Brain pericyte (primary cell): ENCODE data around the gene PLRG1.
"Not testable (repeated sequence)": the region's sequence is repeated elsewhere in the genome, so short reads cannot be mapped to it uniquely, and the experiment has no call there.

Experiments
- DNase-seq: peaks from one replicate; pipeline ENCODE4 v3.0.0-alpha.2; 2012; ENCODE audit warnings: low read depth, low spot score

Gene PLRG1

GRCh38 chr4:154549894-154550790 lies at the start of gene PLRG1:
TSS of gene PLRG1 (minus strand) at chr4:154550400. CDS start at chr4:154550308, 92 bp downstream.
- DNase-seq = peak; percentile 86

- no peak for DNase-seq
These were observed 47.9 kb upstream of the PLRG1 start for GRCh38 chr4:154597798-154598774.

GRCh38 chr4:154597281-154597680 lies 47.1 kb upstream of the PLRG1 start:
- DNase-seq = not testable (repeated sequence)

- no peak for DNase-seq
These were observed 45.6 kb upstream of the PLRG1 start for GRCh38 chr4:154595807-154596206.

GRCh38 chr4:154594343-154594742 lies 44.1 kb upstream of the PLRG1 start:
- DNase-seq = not testable (repeated sequence)

- no peak for DNase-seq
These were observed 43.7 kb upstream of the PLRG1 start for GRCh38 chr4:154593868-154594267.

- DNase-seq = no peak
These were observed 41.7 kb upstream of the PLRG1 start for GRCh38 chr4:154591890-154592289.

GRCh38 chr4:154590329-154591006 lies 40.3 kb upstream of the PLRG1 start, which contains the start of gene FGA:
TSS of gene FGA (minus strand) at chr4:154590742. CDS start at chr4:154590687, 55 bp downstream.
- no peak for DNase-seq

- DNase-seq = no peak
These were observed 39.3 kb upstream of the PLRG1 start for GRCh38 chr4:154589296-154590197.

- no peak for DNase-seq
These were observed 38.0 kb upstream of the PLRG1 start for GRCh38 chr4:154588198-154588597.

GRCh38 chr4:154586296-154587033 lies 36.3 kb upstream of the PLRG1 start:
- DNase-seq = no peak

- DNase-seq = no peak
These were observed 35.3 kb upstream of the PLRG1 start for GRCh38 chr4:154585369-154586018.

GRCh38 chr4:154584259-154584658 lies 34.1 kb upstream of the PLRG1 start:
- DNase-seq = no peak

- no peak for DNase-seq
These were observed 33.5 kb upstream of the PLRG1 start for GRCh38 chr4:154583677-154584076.

GRCh38 chr4:154583230-154583629 lies 33.0 kb upstream of the PLRG1 start:
- no peak for DNase-seq

- no peak for DNase-seq
These were observed 32.5 kb upstream of the PLRG1 start for GRCh38 chr4:154582723-154583122.

- no peak for DNase-seq
These were observed 29.7 kb upstream of the PLRG1 start for GRCh38 chr4:154579927-154580326.

- DNase-seq = no peak
These were observed 28.7 kb upstream of the PLRG1 start for GRCh38 chr4:154578919-154579318.

GRCh38 chr4:154577324-154577723 lies 27.1 kb upstream of the PLRG1 start:
- DNase-seq = no peak
